Activated naive CD8-positive, alpha-beta T cell (primary cell): Measurements from ENCODE around the gene XIRP2.

Source experiments
- H3K27ac Mint-ChIP-seq: one replicate; pipeline ENCODE4 v1.8.0; 2021; ENCODE audit warnings: mixed read lengths
- H3K27me3 Mint-ChIP-seq: one replicate; pipeline ENCODE4 v1.8.0; 2021; ENCODE audit warnings: mixed read lengths
- H3K36me3 Mint-ChIP-seq: one replicate; pipeline ENCODE4 v1.8.0; 2021; ENCODE audit warnings: mixed read lengths
- H3K4me1 Mint-ChIP-seq: one replicate; pipeline ENCODE4 v1.8.0; 2021; ENCODE audit warnings: low read depth, mixed read lengths
- H3K4me3 Mint-ChIP-seq: one replicate; pipeline ENCODE4 v1.8.0; 2021; ENCODE audit warnings: mild to moderate bottlenecking, mixed read lengths
- H3K9me3 Mint-ChIP-seq: one replicate; pipeline ENCODE4 v1.8.0; 2021; ENCODE audit warnings: low read depth, mixed read lengths

Gene XIRP2

DNA sequence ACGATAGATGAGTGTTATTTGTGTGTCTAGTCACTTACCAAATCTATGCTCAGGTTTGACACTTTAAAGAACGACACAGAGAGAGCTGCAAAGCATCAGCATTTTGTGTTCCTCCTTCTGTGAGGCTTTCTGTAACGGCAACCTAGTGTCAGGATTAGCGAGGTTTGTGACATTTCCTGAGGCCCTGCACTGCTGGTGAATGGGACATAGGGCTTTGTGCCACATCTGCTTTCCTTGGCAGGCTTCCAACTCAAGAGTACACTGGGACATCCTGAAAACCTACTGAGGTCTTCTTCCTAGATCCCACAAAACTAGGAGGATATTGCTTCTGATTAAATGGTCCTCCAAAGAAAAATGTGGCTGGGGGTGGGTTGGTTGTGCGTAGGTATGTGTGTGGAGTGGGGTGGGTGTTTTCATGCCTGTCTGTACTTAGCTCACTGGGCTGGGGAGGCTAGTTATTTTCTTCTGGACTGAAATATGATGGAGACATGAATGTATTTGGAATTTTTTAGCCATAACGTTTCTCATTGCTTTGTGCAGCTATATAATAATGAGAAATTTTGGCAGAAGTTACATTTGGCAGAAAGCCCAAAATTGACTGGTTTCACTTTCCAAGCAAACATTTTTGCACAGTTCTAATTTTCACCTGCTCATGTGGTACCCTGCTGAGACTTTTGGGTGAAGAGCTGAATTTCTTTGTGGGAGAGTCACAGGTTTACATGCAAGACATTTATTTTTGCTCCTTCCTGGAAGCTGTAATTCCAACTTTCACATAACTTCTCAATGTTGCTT is 308.4 kb downstream of the XIRP2 start:
- Mint-ChIP-seq H3K4me1 (peaks cover 5% of the 10 kb centered on the region), H3K27me3 (no peaks in the 10 kb centered on the region), H3K9me3 (no peaks in the 10 kb centered on the region), H3K4me3 (no peak overlapping the region), H3K36me3 (no peaks in the 10 kb centered on the region), H3K27ac (no peak overlapping the region)

DNA sequence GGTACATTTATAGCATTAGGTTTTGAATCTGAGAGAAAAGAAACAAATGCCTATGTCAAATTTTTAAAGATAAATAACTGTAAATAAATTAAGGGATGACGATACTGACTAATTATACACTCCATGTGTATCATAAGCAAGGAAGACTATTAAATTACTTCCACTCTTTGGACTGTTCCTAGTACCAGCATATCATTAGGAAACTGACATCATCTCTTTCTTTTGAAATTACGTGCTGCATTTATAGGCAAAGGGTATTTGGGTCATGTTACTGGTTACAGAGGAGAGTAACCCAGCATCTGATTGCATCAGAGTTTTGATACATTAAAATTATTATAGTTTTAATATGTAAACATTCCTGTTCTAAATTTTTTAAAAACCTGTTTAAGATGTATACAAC is 309.7 kb downstream of the XIRP2 start:
- Mint-ChIP-seq H3K27ac (no peak overlapping the region), H3K4me3 (no peak overlapping the region), H3K27me3 (no peaks in the 10 kb centered on the region), H3K4me1 (peaks cover 5% of the 10 kb centered on the region), H3K36me3 (no peaks in the 10 kb centered on the region), H3K9me3 (no peaks in the 10 kb centered on the region)

DNA sequence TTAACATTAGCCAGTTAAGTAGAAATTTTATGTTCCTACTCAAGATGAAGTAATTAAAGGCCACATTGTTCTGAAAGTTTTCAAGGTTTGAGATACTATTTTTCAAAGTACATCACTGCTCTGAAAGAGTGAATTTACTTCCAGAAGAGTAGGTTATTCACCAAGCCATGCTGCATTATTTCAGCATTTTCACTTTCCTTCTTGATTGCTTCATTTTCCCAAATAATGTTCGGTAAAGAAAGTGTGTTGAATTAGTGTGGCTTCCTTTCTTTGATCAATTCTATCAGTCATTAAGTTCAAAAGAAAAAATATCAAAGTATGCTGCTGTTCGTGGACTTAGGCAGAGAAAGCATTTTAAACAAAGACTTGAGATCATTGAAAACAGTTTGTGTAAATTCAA is 310.3 kb downstream of the XIRP2 start:
- peaks cover 5% of the 10 kb centered on the region for H3K4me1 Mint-ChIP-seq
- no peaks in the 10 kb centered on the region for H3K27me3 Mint-ChIP-seq
- no peak overlapping the region for H3K4me3 Mint-ChIP-seq
- no peaks in the 10 kb centered on the region for H3K9me3 Mint-ChIP-seq
- H3K27ac Mint-ChIP-seq, result no peak overlapping the region
- no peaks in the 10 kb centered on the region for H3K36me3 Mint-ChIP-seq

DNA sequence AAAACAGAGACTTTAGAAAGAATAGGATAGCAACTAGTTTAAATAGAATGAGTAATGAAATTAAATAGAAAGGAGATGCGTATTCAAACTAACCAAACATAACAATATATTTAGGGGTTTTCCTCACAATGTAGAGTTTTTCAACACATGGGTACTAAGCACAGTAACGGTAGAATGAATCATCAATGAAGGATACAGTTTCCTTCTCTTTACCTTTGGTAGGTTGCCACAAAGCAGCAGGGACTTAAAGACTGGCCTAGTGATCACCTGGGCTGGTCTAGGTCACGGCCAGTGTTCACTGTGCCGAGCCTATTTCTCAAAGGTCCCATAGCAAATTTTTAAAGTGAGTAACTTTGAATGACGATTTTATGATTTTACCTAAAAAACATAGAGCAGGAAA is 311.7 kb downstream of the XIRP2 start:
- Mint-ChIP-seq H3K36me3 (no peaks in the 10 kb centered on the region), H3K9me3 (no peaks in the 10 kb centered on the region), H3K4me1 (peaks cover 5% of the 10 kb centered on the region), H3K27me3 (no peaks in the 10 kb centered on the region), H3K27ac (no peak overlapping the region), H3K4me3 (no peak overlapping the region)

DNA sequence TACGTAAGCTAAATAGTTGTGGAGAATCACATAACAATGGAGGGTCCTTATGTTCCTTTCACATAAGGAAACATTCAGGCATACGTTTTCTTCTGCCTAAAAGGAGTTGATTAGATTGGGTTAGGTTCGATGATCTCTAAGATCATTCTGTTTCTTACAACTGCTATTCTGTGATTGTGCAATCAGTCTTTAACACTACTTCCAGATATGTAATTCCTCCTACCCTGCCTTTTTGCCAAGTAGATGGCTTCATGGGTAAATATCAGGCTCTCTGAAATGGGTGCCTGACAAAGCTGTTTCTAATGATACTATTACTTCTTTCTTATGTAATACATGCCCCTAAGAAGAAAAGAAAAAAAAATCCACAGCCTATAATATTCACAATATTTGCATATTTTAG is 321.5 kb downstream of the XIRP2 start:
- no peak overlapping the region for H3K27ac Mint-ChIP-seq
- H3K27me3 Mint-ChIP-seq, result peaks cover 4% of the 10 kb centered on the region
- no peaks in the 10 kb centered on the region for H3K36me3 Mint-ChIP-seq
- H3K4me3 Mint-ChIP-seq, result no peak overlapping the region
- no peaks in the 10 kb centered on the region for H3K4me1 Mint-ChIP-seq
- H3K9me3 Mint-ChIP-seq, result no peaks in the 10 kb centered on the region

DNA sequence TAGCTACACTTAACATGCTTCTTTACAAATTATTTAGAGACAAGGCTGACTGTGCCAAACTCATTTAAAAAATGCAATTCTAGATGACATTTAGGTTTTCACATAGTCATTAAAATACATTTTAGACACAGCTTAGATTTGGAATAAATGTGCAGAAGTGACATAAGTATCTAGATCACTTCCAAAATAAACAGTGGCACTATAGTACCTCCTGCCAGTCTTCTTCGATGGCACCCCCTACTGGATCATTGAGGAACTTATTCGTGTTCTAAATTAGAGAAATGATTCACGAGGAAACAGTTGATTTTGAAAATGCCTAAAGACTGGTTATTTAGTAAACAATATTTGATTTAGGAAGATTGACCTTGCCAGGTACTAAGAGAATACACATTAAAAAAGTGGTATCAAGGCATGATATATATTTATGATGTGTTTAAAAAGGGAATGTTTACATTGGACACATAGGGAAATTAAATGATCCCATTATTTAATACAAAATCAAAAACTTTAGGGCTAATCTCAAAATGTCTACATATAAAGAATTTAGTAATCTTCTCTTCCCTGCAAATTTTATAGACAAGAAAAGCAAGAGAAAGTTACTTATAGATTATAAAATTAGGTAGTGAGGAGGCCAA is 323.9 kb downstream of the XIRP2 start:
- Mint-ChIP-seq H3K36me3 (no peaks in the 10 kb centered on the region), H3K27ac (no peak overlapping the region), H3K27me3 (peaks cover 4% of the 10 kb centered on the region), H3K4me1 (no peaks in the 10 kb centered on the region), H3K4me3 (no peak overlapping the region), H3K9me3 (no peaks in the 10 kb centered on the region)

DNA sequence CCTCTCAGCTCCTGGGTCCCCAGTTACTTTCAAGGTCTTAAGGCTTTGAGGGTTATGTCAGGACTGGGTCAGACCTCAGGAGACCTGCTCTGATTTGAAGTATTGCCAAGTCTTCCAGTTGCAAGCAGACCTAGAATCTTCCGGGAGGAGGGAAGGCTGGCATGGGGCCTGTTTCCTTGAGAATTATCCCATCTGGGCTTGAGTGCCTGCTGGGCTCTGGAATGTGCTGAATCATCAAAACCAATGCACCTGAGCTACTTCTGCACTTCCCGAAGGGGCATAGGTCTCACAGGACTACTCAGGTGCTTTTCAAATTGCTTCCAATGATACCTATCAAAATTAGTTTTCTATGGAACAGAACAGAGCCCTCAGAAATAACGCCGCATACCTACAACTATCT is 327.3 kb downstream of the XIRP2 start:
- H3K9me3 Mint-ChIP-seq, result no peaks in the 10 kb centered on the region

DNA sequence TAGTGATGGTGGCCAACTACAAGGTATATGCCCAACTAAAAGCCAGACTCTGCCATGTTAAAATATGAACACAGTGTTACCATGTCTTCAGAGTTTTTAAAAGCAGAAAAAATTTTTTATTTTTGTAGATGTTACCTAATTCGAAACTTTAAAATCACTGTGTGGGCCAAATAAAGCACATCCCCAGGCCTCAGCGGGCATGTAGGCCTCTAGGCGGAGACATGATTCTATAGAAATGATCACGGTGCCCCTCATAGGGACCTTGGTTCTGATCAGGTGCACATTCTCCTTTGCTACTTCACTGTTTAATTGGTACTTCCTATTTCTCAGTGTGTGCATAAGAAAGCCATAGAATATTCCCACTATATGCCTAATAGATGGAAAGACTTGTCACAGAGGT is 349.2 kb downstream of the XIRP2 start:
- H3K4me3 Mint-ChIP-seq, result no peak overlapping the region
- H3K4me1 Mint-ChIP-seq, result no peaks in the 10 kb centered on the region
- no peaks in the 10 kb centered on the region for H3K9me3 Mint-ChIP-seq
- no peaks in the 10 kb centered on the region for H3K27me3 Mint-ChIP-seq
- H3K27ac Mint-ChIP-seq, result no peak overlapping the region
- no peaks in the 10 kb centered on the region for H3K36me3 Mint-ChIP-seq

More for the DNA sequence above, 327.3 kb downstream of the XIRP2 start:
- H3K36me3 Mint-ChIP-seq, result no peaks in the 10 kb centered on the region
- H3K27ac Mint-ChIP-seq, result no peak overlapping the region
- peaks cover 4% of the 10 kb centered on the region for H3K27me3 Mint-ChIP-seq
- no peak overlapping the region for H3K4me3 Mint-ChIP-seq
- H3K4me1 Mint-ChIP-seq, result no peaks in the 10 kb centered on the region

DNA sequence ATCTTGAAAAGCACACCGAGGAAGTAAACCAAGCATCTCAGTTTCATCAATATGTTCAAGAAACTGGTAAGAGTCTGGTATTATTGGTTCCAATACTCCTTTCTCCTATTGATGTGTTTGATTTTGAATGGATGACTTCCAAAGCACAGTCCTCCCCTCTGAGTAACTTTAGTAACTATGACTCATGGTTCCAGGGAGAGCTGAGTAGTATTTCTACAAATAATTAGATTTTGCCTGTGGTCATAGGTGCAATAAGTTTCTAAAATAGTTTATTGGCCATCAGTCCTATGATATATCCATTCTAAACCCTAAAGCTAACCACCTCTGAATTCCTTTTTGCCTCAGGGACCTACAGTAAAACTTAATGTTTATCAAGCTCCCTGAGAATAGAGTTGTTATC is 352.4 kb downstream of the XIRP2 start:
- Mint-ChIP-seq H3K4me3 (no peak overlapping the region), H3K4me1 (no peaks in the 10 kb centered on the region), H3K36me3 (no peaks in the 10 kb centered on the region), H3K9me3 (no peaks in the 10 kb centered on the region), H3K27ac (no peak overlapping the region), H3K27me3 (no peaks in the 10 kb centered on the region)

DNA sequence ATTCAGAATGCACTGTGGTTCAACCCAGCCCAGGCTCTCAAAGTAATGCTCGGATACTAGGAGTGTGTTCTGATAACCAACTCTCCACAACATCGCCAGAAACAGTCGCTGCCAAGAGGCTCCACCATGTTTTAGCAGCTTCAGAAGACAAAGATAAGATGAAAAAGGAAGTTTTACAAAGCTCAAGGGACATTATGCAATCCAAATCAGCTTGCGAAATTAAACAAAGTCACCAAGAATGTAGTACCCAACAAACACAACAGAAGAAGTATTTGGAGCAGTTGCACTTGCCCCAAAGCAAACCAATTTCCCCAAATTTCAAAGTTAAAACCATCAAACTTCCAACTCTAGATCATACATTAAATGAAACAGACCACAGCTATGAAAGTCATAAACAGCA is 360.9 kb downstream of the XIRP2 start:
- Mint-ChIP-seq H3K4me3 (no peak overlapping the region), H3K27ac (no peak overlapping the region), H3K27me3 (peaks cover 2% of the 10 kb centered on the region), H3K9me3 (no peaks in the 10 kb centered on the region), H3K36me3 (no peaks in the 10 kb centered on the region), H3K4me1 (no peaks in the 10 kb centered on the region)

DNA sequence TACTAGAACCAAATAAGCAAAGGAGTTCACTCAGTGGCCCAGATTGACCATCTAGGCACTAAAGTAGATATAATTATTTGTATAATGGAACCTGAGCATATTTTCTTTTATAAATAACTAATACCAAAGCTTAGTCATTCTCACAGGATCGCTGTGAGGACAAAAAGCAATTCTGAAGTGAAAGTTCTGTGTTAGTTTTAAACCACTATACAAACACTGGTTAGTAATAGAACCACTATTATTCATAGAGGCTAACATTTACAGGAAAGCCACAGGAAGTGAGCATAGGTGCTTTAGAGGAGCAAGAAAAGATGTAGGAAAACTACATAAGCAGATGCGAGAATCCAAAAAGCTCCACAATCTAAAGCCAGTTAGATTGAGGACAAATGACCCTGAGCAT is 364.7 kb downstream of the XIRP2 start:
- Mint-ChIP-seq H3K27ac (no peak overlapping the region), H3K9me3 (no peaks in the 10 kb centered on the region), H3K4me3 (no peak overlapping the region), H3K27me3 (peaks cover 2% of the 10 kb centered on the region), H3K36me3 (no peaks in the 10 kb centered on the region), H3K4me1 (no peaks in the 10 kb centered on the region)

DNA sequence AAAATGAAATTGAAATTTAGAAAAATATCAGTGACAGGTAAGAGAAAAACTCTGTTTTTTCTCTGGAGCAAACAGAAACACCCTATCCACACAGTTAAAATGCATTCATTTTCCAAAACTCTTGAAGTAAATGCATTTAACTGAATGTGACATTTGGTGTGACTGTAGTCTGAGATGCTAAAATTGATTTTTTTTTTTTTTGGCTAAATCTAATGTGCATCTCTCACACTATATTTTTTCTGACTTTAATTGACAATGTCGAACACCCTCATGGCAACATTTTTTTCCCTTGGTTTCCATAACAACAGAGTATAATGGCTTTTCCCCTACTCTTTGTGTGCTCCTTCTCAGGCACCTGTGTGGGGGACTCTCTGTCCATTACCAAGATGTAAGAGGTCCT is 366.4 kb downstream of the XIRP2 start:
- Mint-ChIP-seq H3K9me3 (no peaks in the 10 kb centered on the region), H3K4me3 (no peak overlapping the region), H3K36me3 (no peaks in the 10 kb centered on the region), H3K27ac (no peak overlapping the region), H3K27me3 (peaks cover 2% of the 10 kb centered on the region), H3K4me1 (no peaks in the 10 kb centered on the region)

DNA sequence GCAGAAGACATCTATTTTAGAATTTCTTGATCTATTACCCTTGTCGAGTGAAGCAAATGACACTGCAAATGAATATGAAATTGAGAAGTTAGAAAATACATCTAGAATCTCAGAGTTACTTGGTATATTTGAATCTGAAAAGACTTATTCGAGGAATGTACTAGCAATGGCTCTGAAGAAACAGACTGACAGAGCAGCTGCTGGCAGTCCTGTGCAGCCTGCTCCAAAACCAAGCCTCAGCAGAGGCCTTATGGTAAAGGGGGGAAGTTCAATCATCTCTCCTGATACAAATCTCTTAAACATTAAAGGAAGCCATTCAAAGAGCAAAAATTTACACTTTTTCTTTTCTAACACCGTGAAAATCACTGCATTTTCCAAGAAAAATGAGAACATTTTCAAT is 370.4 kb downstream of the XIRP2 start:
- no peak overlapping the region for H3K4me3 Mint-ChIP-seq
- no peaks in the 10 kb centered on the region for H3K9me3 Mint-ChIP-seq
- H3K36me3 Mint-ChIP-seq, result no peaks in the 10 kb centered on the region
- no peaks in the 10 kb centered on the region for H3K4me1 Mint-ChIP-seq
- peaks cover 1% of the 10 kb centered on the region for H3K27me3 Mint-ChIP-seq
- no peak overlapping the region for H3K27ac Mint-ChIP-seq

DNA sequence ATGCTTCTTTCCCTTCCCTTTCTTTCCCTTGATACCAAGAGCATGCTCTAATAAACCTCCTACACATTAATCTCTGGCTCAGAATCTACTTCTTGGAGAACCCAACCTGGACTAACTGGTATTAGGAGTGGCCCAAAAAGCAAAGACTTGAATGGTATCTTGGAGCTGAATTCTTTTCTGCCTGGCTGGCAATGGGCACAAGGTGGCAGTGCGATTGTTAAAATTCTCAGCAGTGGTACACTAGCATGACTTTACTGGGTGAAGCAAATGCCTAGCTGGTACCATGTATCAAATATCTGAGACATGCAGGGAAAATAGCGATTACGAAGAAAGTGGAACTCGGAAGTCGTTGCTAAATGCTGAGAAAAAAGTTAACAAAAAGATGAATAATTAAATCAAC is 376.1 kb downstream of the XIRP2 start:
- no peak overlapping the region for H3K27ac Mint-ChIP-seq
- no peaks in the 10 kb centered on the region for H3K9me3 Mint-ChIP-seq
- H3K36me3 Mint-ChIP-seq, result no peaks in the 10 kb centered on the region
- H3K27me3 Mint-ChIP-seq, result peaks cover 1% of the 10 kb centered on the region
- H3K4me1 Mint-ChIP-seq, result no peaks in the 10 kb centered on the region
- no peak overlapping the region for H3K4me3 Mint-ChIP-seq

DNA sequence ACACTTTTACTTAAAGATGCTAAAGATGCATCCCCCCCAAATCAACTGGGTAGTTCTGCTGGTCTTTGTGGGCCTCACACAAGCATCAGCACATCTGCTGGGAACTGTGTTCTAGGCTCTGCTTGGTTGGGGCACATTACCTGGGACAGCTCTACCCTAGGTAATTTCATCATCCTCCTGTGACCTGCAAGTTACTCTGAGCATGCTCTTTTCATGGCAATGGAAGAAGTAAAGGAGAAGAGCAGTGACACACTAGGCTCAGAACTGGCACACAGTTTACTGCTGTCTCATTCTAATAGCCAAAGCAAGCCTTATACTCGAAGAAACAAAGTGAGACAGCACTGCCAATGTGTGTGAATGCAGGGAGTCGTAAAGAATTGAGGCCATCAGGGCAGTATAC is 376.7 kb downstream of the XIRP2 start:
- Mint-ChIP-seq H3K27ac (no peak overlapping the region), H3K9me3 (no peaks in the 10 kb centered on the region), H3K36me3 (no peaks in the 10 kb centered on the region), H3K27me3 (peaks cover 1% of the 10 kb centered on the region), H3K4me3 (no peak overlapping the region), H3K4me1 (no peaks in the 10 kb centered on the region)

DNA sequence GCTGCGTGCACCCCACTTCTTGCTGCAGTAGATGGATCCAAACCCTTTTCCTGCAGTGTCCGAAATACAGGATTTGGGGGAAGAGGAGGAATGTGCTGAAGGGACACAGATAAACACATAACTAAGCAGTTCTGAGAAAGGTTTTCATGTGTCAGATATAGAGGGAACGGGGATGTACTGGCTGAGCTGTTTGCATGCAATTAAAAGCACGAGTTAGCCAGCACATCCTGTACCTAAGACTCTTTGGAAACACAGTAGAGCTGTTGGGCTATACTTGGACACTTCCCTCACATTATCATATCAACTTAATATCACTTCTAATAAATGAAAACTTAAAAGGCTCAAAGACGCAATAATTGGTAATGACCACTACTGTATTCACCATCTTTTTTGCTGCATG is 377.4 kb downstream of the XIRP2 start:
- peaks cover 1% of the 10 kb centered on the region for H3K27me3 Mint-ChIP-seq
- H3K4me1 Mint-ChIP-seq, result no peaks in the 10 kb centered on the region
- H3K4me3 Mint-ChIP-seq, result no peak overlapping the region
- H3K36me3 Mint-ChIP-seq, result no peaks in the 10 kb centered on the region
- H3K9me3 Mint-ChIP-seq, result no peaks in the 10 kb centered on the region
- no peak overlapping the region for H3K27ac Mint-ChIP-seq
